HEK293 (cell line): ENCODE results near the gene DDX54.

ENCODE experiments used
- CTCF ChIA-PET: fragments of 350-600 bp; formaldehyde crosslinking; extraction: SDS; loops from one replicate; lab custom pipeline; 2021; ENCODE audit warnings: antibody characterized with exemption; lab: Yijun Ruan, JAX
- POLR2A ChIA-PET: fragments of 300-600 bp; formaldehyde crosslinking; extraction: SDS; loops from one replicate; lab custom pipeline; 2020; ENCODE audit warnings: antibody characterized with exemption, inconsistent platforms; lab: Yijun Ruan, JAX
- H3K27ac ChIP-seq: fragments of 200-500 bp; sonication (Bioruptor generic); 2 replicates; pipeline ENCODE4 v1.5.1; 2014; ENCODE audit warnings: low read depth, low read length, control low read depth, inconsistent platforms; ENCODE audit errors: extremely low read depth
- H3K36me3 ChIP-seq, 2 experiments: fragments of 200-500 bp in 1 of 2; sonication (Bioruptor generic) in 1 of 2; 1 replicate in 1 of 2; 2 replicates in 1 of 2; pipeline ENCODE4 v1.5.1; 2014 to 2017; ENCODE audit warnings: inconsistent platforms in 2 of 2, low read length in 2 of 2; ENCODE audit not compliant: control insufficient read depth in 2 of 2, insufficient read depth in 1 of 2
- H3K4me1 ChIP-seq: fragments of 200-500 bp; sonication (Bioruptor generic); 2 replicates; pipeline ENCODE4 v1.5.1; 2014; ENCODE audit warnings: mild to moderate bottlenecking, low read length, inconsistent platforms; ENCODE audit not compliant: control insufficient read depth, insufficient read depth
- H3K4me3 ChIP-seq: 2 replicates; pipeline ENCODE4 v1.5.1; 2011; ENCODE audit warnings: low read depth, mild to moderate bottlenecking, control low read depth, low read length, moderate library complexity
- H3K9me3 ChIP-seq: fragments of 200-500 bp; sonication (Bioruptor generic); 2 replicates; pipeline ENCODE4 v1.5.1; 2014; ENCODE audit warnings: low read depth, low read length, inconsistent platforms; ENCODE audit not compliant: control insufficient read depth, insufficient read depth
- GFI1B ChIP-seq: fragments of 450-650 bp; formaldehyde crosslinking; IDR thresholded peaks from 2 replicates; pipeline ENCODE4 v1.5.1; 2016; ENCODE audit warnings: missing biosample characterization, missing genetic modification characterization
- GLI4 ChIP-seq: fragments of 450-650 bp; formaldehyde crosslinking; IDR thresholded peaks from 2 replicates; pipeline ENCODE4 v1.5.1; 2016; ENCODE audit warnings: missing biosample characterization, missing genetic modification characterization
- KLF17 ChIP-seq: fragments of 450-650 bp; formaldehyde crosslinking; IDR thresholded peaks from 2 replicates; pipeline ENCODE4 v1.5.1; 2016; ENCODE audit warnings: missing biosample characterization, missing genetic modification characterization
- OVOL3 ChIP-seq: fragments of 450-650 bp; formaldehyde crosslinking; IDR thresholded peaks from 2 replicates; pipeline ENCODE4 v1.5.1; 2016; ENCODE audit warnings: missing biosample characterization, missing genetic modification characterization
- ZFP69B ChIP-seq: fragments of 450-650 bp; formaldehyde crosslinking; IDR thresholded peaks from 2 replicates; pipeline ENCODE4 v1.5.1; 2016; ENCODE audit warnings: missing biosample characterization, missing genetic modification characterization
- ZNF121 ChIP-seq: fragments of 450-650 bp; formaldehyde crosslinking; IDR thresholded peaks from 2 replicates; pipeline ENCODE4 v1.5.1; 2016; ENCODE audit warnings: missing biosample characterization, missing genetic modification characterization
- ZNF133 ChIP-seq: fragments of 450-650 bp; formaldehyde crosslinking; IDR thresholded peaks from 2 replicates; pipeline ENCODE4 v1.5.1; 2016; ENCODE audit warnings: missing biosample characterization, missing genetic modification characterization
- ZNF140 ChIP-seq: fragments of 450-650 bp; formaldehyde crosslinking; IDR thresholded peaks from 2 replicates; pipeline ENCODE4 v1.5.1; 2016; ENCODE audit warnings: missing biosample characterization, missing genetic modification characterization
- ZNF146 ChIP-seq: fragments of 450-650 bp; formaldehyde crosslinking; IDR thresholded peaks from 2 replicates; pipeline ENCODE4 v1.5.1; 2016; ENCODE audit warnings: missing biosample characterization, missing genetic modification characterization
- ZNF423 ChIP-seq: fragments of 450-650 bp; formaldehyde crosslinking; IDR thresholded peaks from 2 replicates; pipeline ENCODE4 v1.5.1; 2016; ENCODE audit warnings: missing biosample characterization, missing genetic modification characterization
- ZNF518A ChIP-seq: fragments of 450-650 bp; formaldehyde crosslinking; conservative IDR thresholded peaks from 2 replicates; pipeline ENCODE4 v1.5.1; 2016; ENCODE audit warnings: low read depth, missing biosample characterization, missing genetic modification characterization
- ZNF530 ChIP-seq: fragments of 450-650 bp; formaldehyde crosslinking; IDR thresholded peaks from 2 replicates; pipeline ENCODE4 v1.5.1; 2016; ENCODE audit warnings: low read depth, missing biosample characterization, missing genetic modification characterization
- ZNF596 ChIP-seq: fragments of 450-650 bp; IDR thresholded peaks from 2 replicates; pipeline ENCODE4 v1.5.0; 2018; ENCODE audit warnings: missing biosample characterization, mild to moderate bottlenecking, missing genetic modification characterization, moderate library complexity
- ZSCAN23 ChIP-seq: fragments of 450-650 bp; formaldehyde crosslinking; IDR thresholded peaks from 2 replicates; pipeline ENCODE4 v1.5.1; 2016; ENCODE audit warnings: missing biosample characterization, missing genetic modification characterization
- TF ChIP-seq, protein P1 (sequence below): fragments of 450-650 bp; formaldehyde crosslinking; IDR thresholded peaks from 2 replicates; pipeline ENCODE4 v1.5.1; 2016; ENCODE audit warnings: missing biosample characterization, missing genetic modification characterization, borderline replicate concordance
- TF ChIP-seq, protein P2 (sequence below): fragments of 450-650 bp; formaldehyde crosslinking; IDR thresholded peaks from 2 replicates; pipeline ENCODE4 v1.5.1; 2016; ENCODE audit warnings: missing biosample characterization, missing genetic modification characterization

The DDX54 gene

DNA sequence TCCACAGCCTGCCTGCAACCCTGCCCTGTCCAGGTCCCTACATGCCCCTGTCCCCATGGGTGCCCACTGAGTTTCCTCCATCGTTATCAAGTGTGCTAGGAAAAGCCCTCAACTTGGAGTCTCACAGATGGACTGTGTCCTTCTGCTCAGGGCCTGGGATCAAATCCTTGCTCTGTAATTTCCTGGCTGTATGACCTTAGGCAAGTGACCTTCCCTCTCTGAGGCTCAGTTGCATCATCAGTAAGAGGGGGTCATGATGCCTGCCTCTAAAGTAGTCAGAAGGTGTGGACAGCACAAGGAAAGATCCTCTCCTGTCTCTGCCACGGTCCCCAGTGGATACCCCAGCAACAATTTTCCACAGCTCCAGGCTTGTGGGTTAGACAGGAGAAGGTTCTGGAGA, 71.9 kb downstream of the DDX54 start:
- Histone ChIP-seq H3K36me3 (no peaks in the 10 kb centered on the region), H3K27ac (no peak overlapping the region), H3K4me3 (no peak overlapping the region), H3K9me3 (no peaks in the 10 kb centered on the region), H3K4me1 (no peaks in the 10 kb centered on the region)
- POLR2A ChIA-PET = no interaction called here
- TF ChIP-seq, protein P1, sequence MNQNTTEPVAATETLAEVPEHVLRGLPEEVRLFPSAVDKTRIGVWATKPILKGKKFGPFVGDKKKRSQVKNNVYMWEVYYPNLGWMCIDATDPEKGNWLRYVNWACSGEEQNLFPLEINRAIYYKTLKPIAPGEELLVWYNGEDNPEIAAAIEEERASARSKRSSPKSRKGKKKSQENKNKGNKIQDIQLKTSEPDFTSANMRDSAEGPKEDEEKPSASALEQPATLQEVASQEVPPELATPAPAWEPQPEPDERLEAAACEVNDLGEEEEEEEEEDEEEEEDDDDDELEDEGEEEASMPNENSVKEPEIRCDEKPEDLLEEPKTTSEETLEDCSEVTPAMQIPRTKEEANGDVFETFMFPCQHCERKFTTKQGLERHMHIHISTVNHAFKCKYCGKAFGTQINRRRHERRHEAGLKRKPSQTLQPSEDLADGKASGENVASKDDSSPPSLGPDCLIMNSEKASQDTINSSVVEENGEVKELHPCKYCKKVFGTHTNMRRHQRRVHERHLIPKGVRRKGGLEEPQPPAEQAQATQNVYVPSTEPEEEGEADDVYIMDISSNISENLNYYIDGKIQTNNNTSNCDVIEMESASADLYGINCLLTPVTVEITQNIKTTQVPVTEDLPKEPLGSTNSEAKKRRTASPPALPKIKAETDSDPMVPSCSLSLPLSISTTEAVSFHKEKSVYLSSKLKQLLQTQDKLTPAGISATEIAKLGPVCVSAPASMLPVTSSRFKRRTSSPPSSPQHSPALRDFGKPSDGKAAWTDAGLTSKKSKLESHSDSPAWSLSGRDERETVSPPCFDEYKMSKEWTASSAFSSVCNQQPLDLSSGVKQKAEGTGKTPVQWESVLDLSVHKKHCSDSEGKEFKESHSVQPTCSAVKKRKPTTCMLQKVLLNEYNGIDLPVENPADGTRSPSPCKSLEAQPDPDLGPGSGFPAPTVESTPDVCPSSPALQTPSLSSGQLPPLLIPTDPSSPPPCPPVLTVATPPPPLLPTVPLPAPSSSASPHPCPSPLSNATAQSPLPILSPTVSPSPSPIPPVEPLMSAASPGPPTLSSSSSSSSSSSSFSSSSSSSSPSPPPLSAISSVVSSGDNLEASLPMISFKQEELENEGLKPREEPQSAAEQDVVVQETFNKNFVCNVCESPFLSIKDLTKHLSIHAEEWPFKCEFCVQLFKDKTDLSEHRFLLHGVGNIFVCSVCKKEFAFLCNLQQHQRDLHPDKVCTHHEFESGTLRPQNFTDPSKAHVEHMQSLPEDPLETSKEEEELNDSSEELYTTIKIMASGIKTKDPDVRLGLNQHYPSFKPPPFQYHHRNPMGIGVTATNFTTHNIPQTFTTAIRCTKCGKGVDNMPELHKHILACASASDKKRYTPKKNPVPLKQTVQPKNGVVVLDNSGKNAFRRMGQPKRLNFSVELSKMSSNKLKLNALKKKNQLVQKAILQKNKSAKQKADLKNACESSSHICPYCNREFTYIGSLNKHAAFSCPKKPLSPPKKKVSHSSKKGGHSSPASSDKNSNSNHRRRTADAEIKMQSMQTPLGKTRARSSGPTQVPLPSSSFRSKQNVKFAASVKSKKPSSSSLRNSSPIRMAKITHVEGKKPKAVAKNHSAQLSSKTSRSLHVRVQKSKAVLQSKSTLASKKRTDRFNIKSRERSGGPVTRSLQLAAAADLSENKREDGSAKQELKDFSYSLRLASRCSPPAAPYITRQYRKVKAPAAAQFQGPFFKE (tag by site-specific recombination) = no peak
- CTCF ChIA-PET = interaction anchor here (0.7 to 1.7 kb wide), 3 partner anchors 8 to 64 kb away, joined by 4 to 5 read pairs (median 5); no protein-coding TSS in a partner anchor

DNA sequence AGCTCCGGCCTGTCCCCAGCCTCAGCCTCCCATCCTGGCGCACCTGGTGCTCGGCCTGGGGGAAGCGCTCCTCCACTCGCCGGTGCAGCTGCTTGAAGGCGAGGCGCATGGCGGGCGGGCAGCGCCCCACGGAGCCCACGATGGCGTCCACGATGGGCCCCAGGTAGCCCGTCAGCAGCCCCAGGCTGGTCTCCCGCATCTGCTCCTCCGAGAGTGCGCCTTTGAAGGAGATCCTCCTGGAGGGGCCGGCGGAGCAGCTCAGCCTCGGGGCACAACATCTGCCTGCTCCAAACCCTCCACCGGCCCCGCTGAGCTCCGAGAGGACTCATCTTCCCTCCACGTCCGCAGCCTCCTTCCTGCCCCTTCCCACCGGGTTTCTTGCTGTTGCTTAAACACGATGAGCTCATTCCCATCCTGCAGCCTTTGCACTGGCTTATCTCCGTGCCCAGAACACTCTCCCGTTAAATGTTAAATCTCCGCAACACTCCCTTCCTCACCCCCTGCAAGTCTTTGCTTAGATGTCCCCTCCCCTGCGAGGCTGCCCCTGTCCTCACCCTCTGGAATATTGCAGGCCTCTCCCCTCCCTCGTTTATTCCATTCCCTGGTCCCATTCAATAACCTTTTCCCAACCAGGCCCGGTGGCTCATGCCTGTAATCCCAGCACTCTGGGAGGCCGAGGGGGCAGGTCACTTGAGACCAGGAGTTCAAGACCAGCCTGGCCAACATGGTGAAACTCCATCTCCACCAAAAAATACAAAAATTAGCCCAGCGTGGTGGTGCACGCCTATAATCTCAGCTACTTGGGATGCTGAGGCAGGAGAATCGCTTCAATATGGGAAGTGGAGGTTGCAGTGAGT, 73.0 kb downstream of the DDX54 start:
- Histone ChIP-seq H3K4me1 (no peaks in the 10 kb centered on the region), H3K36me3 (no peaks in the 10 kb centered on the region), H3K9me3 (no peaks in the 10 kb centered on the region), H3K4me3 (no peak overlapping the region), H3K27ac (no peak overlapping the region)
- no peak for TF ChIP-seq ZNF146
- ChIA-PET CTCF (interaction anchor here (0.6 to 0.7 kb wide), 2 partner anchors 11 to 116 kb away, joined by 3 to 4 read pairs; no protein-coding TSS in a partner anchor), POLR2A (no interaction called here)

- no peaks in the 10 kb centered on the region for H3K36me3 ChIP-seq
- ChIA-PET POLR2A (no interaction called here), CTCF (interaction anchor here (1.1 kb wide), 1 partner anchor 9 kb away, joined by 3 read pairs; no protein-coding TSS in a partner anchor)
- H3K27ac ChIP-seq = no peak overlapping the region
- H3K9me3 ChIP-seq = no peaks in the 10 kb centered on the region
- H3K4me1 ChIP-seq = no peaks in the 10 kb centered on the region
- no peak overlapping the region for H3K4me3 ChIP-seq
- no peak for TF ChIP-seq GFI1B
- no peak for TF ChIP-seq GLI4 (tag by site-specific recombination)
- no peak for TF ChIP-seq ZNF121 (tag by site-specific recombination)
- no peak for TF ChIP-seq ZNF423
- TF ChIP-seq KLF17 (tag by site-specific recombination) = no peak
- TF ChIP-seq ZSCAN23 (tag by site-specific recombination) = no peak
- no peak for TF ChIP-seq OVOL3
- no peak for TF ChIP-seq ZNF530 (tag by site-specific recombination)
- TF ChIP-seq, protein P2, sequence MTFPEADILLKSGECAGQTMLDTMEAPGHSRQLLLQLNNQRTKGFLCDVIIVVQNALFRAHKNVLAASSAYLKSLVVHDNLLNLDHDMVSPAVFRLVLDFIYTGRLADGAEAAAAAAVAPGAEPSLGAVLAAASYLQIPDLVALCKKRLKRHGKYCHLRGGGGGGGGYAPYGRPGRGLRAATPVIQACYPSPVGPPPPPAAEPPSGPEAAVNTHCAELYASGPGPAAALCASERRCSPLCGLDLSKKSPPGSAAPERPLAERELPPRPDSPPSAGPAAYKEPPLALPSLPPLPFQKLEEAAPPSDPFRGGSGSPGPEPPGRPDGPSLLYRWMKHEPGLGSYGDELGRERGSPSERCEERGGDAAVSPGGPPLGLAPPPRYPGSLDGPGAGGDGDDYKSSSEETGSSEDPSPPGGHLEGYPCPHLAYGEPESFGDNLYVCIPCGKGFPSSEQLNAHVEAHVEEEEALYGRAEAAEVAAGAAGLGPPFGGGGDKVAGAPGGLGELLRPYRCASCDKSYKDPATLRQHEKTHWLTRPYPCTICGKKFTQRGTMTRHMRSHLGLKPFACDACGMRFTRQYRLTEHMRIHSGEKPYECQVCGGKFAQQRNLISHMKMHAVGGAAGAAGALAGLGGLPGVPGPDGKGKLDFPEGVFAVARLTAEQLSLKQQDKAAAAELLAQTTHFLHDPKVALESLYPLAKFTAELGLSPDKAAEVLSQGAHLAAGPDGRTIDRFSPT = no peak
- no peak for TF ChIP-seq ZNF518A
- TF ChIP-seq ZFP69B (tag by site-specific recombination) = no peak
- TF ChIP-seq ZNF140 = no peak
- TF ChIP-seq ZNF133 (tag by site-specific recombination) = no peak
- TF ChIP-seq ZNF596 = no peak
These were observed 74.0 kb downstream of the DDX54 start for GRCh38 chr12:113111247-113111646.
